HG03354 (cell line): ENCODE measurements around the gene C2orf74.
"Not testable (repeated sequence)": the region's sequence is repeated elsewhere in the genome, so short reads cannot be mapped to it uniquely, and the experiment has no call there.

Experiments
- ATAC-seq: cut with Tn5 transposase; IDR thresholded peaks from one replicate; pipeline ENCODE4 v1.9.1; 2021; ENCODE audit warnings: mild to moderate bottlenecking; ENCODE audit not compliant: unreplicated experiment, poor library complexity, severe bottlenecking

C2orf74 gene

DNA sequence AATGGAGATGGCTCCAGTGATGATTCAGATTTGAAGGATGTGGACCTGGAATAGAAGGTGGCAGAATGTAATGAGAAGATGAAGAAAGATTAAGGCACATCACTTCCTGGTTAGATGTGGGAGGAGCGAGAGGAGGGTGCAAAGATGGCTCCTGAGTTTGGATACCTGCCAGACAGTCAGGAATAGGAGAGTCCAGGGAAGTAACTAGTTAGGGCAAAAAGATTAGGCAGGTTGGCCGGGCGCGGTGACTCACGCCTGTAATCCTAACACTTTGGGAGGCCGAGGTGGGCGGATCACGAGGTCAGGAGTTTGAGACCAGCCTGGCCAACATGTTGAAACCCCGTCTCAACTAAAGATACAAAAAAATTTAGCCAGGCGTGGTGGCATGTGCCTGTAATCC is 5.6 kb downstream of the C2orf74 start:
- ATAC-seq: no peak

DNA sequence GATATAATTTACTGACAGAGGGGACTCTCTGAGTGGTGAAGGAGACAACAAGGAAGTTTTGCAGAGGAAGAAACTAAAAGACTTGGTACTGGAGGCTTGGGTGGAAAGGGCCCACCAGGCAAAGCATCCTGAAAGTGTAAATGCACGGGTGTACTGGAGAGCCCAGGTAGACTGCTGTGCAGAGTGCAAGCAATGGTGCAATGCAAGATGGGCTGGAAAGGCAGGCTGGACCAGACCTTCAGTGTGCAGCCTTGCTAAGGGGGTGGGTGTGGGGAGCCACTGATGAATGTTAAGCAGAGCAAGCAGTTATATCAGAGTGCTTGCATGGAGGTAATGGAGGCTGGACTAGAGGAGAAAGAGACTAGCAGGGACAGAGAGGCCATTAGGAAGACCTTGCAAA is 10.7 kb downstream of the C2orf74 start:
- ATAC-seq: no peak

DNA sequence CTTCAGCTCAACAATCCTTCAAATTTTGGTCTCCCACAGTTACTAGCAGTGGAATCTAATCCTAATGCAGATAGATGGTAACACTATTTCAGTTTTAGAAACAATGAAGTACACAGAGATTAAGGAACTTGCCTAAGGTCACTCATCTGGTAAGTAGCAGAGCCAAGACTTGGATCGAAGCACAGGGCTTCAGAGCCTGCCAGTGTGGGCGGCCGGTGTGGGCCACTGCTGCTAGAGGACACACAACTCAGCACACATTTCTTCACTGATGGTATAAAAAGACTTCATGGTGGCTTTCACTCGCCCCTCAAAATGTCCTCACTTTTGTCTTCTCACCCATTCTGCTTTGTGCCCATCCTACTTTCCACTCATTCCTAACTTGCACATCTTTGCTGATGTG is 11.1 kb downstream of the C2orf74 start:
- no peak for ATAC-seq

DNA sequence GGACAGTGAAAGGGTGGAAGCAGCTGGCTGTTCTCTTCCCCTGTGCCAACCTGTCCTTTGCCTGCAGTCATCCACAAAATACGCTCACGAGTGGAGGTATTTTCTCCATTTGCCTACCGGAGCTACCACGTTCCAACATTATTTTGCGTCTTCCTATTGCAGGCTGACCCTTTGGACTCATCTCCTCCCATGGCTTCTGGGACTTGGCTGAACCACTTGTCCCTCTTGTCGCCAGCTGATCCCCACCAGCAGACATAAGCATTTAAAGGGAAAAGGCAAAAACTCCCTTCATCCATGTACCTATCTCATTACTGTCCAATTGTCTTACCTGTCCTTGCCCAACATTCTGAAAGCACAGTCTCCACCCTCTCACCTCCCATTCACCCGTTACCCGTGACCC is 13.0 kb downstream of the C2orf74 start:
- no peak for ATAC-seq

DNA sequence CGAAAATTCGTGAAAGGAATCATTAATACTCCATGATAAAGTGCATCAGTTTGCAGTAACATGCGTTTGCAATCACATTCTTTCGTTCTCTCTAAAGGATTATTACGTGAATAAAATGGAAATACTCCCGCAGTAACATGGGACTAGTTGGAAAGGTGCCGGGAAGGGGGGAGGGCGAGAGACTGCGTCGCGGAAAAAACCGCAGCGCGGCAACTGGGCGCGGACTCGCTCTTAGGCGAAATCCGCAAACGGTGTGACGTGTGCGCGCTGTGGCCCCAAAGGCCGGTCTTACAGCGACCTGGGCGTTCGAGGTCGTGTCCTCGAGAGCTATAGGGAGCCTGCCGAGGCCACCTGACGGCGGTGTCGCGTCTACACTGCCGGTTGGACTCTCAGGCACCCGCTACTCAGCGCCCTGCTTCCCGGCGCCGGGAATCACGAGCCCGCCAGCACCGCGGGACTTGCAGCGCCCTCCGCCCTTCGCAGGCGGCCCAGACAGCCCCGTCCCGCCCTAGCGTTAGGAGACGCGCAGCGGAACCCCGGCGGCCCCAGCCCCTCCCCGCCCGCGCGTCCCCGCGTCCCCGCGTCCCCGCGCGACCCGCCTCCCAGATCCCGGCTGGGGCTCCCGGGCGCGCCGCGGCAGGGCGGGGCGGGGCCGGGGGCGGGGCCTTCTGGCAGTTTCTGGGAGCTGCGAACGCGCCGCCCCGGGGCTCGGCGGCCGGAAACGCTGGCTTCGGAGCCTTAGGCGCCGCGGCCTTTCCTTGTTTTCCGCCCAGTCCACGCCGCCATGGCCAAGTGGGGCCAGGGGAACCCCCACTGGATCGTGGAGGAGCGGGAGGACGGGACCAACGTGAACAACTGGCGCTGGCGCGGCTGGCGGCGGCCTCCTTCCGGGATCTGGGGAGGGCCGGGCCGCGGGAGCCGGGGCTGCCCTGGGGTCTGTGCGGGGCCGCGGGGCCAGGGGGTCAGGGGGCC is 15.1 kb downstream of the C2orf74 start:
- peak; percentile 82 for ATAC-seq

DNA sequence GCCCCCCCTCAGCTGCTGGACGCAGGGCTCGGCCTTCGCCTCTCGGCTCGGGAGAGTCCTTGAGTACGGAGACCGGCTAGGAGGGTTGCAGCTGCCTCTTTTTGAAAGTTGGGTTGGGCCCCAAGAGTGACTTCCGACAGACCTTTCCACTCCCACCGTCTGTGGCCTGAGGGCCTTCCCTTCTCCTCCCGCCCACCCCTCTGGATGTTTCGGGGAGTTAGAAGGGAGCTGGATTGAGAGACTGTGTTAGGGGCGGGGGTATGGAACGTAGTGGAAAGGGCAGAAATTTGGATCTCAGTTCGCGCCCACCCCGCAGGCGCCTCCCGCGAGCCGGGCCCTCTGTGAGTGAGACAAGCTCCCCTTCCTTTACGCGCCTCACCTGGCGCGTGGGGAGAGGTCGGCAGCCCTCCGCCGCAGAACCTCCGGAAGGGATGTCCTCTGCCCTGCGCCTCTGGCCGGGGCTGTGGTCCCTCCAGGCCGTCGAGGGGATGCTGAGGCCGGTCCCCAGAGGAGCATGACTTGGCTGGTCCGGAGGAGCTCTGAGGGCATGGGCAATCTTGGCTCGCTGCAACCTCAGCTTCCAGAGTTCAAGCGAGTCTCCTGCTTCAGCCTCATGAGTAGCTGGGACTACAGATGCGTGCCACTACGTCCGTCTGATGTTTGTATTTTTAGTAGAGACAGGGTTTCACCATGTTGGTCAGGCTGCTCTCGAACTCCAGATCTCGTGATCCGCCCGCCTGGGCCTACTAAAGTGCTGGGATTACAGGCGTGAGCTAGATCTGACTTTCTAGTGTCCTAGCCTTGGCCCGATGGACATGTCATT is 15.9 kb downstream of the C2orf74 start:
- ATAC-seq: peak; percentile 37

DNA sequence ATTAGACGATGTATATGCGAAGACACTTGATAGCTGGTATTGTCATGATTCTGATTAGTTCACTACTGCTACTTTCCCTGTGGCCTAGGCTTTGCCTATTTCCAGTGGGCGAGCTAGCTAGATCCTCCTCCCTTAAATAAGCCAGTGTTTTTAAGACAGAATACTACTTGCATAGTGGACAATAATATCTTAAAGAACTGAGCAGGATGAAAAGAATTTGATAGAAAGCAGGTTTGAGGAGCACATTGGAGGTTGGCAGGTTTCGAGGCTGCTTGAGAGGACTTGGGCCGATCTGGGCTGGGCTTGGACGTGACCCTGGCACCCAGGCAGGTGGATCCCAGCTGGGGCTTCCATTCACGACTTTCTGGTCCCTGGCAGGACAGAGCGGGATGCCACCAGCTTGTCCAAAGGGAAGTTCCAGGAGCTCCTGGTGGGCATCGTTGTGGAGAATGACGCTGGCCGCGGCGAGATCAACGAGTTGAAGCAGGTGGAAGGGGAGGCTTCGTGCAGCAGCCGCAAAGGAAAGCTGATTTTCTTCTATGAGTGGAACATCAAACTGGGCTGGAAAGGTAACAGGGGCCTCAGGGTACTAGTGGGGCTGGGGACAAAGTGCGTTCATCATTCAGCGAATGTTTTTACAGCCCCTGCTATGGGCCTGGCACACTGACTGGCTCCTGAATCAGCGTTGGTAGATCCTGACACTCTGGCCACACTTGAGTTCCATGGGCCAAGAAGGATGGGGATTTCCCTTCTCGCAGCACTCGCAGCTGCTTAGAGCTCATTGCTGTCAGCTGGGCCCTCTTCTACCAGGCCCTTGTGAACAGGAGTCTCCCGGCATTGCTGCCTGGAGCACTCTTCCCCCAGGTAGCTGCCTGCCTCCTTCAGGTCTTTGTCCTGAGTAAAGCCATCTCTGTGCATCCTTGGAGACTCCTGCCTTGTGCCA is 16.9 kb downstream of the C2orf74 start:
- peak; percentile 31 for ATAC-seq

DNA sequence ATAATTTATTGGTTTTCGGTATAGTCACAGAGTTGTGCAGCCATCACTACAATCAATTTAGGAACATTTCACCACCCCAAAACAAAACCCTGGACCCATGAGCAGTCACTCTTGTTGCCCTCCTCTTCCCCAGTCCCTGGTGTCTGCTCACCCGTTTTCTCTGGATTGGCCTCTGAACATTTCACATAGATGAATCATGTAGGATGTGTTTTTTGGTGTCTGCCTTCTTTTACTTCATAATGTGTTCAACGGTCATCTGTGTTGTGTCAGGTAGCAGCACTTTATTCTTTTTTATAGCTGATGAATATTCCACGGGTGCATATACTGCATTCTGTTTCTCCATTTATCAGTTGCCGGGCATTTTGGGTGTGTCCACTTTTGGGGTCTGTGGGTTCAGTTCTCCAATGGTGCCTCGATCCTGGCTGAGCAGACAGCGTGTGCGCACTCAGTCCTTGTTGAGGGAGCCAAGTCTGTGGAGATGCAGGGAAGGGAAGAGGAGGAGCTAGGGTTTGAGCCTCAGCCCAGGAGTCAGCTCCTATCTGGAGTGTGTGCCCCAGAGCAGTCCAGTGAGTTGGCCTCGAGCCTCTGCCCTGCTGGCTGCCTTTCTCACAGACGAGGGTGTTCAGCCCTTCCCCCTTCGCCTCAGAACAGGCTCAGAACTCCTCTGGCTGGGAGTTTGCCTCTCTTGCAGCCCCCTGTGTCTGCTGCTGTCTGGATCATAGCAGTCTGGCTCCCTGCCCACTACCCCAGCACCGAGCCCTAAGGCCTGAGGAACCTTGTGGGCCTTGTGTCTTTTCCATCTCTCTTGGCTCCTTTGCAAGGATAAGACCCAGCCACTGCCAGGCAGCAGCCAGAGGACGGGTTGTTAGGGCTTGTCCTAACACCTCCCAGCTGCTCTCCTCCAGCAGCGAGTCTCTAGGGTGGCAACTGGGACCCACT is 18.0 kb downstream of the C2orf74 start:
- no peak for ATAC-seq

DNA sequence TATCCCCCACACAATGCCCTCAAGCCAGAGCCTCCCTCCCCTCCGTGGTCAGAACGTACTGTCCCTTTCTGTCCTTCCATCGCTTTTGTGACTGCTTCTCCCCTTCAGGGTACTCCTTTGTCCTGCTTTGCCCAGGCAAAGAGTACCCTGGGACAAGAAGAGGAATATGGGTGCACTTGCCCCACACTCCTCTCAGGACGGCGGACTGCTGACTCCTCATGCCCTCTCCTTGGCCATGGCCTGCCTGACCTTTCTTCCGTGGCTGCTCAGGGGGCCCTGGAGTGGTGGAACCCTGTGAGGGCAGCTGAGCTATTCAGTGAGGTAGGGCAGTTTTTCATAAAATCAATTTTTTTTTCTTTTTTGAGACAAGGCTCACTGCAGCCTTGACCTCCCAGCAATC is 18.7 kb downstream of the C2orf74 start:
- ATAC-seq: no peak

DNA sequence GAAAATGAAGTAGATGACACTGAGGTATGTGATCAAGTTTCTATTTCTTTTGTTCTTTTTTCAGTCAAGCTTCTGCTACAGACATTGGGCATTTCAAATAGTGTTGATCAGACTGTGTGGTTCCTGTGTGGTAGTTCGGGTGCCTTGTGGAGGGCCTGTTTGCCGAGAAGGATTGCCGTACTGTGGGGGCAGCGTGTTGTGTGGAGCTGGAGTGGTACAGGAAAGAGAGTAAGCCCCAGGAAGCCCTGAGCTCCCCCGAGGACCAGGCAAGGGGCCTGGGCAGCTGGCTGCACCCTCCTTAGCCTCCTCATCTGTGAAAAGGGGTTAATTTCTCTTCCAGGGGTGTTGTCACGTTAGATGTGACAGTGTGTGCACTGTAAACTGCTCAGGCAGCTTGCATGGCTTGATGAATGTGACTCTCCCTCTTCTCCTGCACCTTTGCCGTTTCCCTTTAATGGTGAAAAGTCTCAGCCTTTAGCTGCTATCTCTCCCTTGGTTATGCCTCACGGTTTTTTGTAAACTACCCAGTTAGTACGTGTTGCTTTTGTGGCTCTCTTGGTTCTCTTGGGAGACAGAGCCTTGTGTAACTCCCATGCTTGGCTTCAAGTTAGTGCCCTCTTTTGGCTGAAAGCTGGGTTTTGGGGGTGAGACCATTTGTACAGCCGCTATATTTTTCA is 19.5 kb downstream of the C2orf74 start:
- ATAC-seq: no peak

DNA sequence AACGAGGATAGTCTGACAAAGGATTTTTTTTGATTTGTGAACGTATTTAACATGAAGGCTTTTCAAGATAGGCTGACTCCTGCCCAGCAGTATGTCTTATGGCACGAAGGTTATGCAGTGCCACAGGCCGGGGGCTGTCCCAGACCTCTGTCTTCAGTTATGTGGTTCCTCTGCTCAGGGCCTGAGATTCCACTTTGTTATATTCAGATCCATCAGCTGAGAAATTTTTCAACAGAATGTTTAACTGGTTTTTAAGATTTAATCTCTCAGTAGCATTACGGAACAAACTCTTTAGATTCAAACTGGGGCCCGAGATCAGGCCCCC is 20.0 kb downstream of the C2orf74 start:
- no peak for ATAC-seq

DNA sequence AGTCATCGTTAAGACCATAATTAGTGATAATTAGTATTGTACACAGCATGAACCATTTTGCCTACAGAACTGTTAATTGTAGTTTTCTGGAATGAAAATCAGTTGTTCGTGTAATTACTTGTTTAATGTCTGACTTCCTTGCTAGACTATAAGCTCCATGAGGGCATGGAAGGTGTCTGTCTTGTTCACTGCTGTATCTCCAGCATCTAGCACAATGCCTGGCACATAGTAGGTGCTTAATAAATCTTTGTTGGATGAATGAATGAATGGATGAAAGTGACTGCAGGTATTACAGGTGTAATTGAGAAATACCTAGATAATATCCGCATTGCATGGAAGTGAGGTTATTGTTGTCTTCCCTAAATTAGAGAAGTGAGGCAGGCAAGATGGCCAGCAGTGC is 21.8 kb downstream of the C2orf74 start:
- ATAC-seq: no peak

DNA sequence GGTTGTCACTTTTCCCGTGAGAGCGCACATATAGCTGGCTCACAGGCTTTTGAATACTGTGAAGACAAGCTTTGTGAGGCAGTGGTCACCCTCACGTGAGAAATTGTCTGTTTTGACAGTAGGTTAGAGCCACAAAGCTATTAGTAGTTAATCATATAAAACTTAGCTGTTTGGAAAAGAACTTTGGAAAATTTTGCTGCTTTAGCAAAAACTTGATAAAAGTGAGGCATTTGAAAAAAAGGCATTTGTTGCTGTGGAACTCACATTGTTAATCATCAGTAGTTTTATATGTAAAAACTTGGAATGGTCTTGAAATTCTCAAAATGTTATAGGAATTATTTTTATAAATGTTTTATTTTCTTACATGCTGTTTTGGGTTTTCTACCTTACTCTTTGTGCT is 22.3 kb downstream of the C2orf74 start:
- ATAC-seq: no peak

DNA sequence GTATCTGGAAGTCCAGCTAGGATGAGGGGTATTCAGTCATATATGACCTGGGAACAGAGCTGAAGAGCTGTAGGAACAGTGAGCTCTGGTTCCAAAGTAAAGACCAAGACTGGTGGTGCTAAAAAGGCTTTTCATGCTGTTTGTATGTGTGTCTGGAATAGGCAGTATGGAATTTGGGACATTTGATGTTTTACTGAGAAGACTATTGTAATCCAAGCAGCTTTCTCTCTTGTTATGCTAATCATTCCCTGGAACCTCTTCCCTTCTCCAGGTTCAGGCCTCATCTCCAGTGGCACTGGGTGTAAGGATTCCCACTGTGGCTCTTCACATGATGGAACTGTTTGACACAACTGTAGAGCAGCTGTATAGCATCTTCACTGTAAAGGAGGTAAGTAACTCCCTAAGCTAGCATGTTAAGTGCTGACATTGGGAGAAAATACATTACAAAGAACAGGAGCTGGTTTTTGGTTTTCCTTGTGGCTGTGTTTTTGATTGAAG is 23.3 kb downstream of the C2orf74 start:
- ATAC-seq: no peak

DNA sequence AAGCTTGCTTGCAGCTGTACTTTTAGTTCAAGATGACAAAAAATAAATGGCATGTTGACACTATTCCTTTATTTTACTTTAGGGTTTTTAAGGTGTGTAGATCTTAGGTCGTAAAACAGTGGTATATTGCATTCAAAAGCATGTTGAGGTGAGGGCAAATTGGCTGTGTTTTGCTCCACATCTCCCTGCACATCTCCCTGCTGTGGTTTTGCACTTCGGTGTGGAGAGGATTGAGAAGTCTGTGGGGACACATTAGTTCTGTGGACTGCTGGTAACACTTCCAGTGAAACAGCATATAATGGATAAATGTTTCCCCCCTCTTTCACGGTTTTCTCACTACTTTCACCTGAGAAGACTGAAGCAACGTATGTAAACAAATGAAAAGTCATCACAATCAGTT is 25.1 kb downstream of the C2orf74 start:
- no peak for ATAC-seq

DNA sequence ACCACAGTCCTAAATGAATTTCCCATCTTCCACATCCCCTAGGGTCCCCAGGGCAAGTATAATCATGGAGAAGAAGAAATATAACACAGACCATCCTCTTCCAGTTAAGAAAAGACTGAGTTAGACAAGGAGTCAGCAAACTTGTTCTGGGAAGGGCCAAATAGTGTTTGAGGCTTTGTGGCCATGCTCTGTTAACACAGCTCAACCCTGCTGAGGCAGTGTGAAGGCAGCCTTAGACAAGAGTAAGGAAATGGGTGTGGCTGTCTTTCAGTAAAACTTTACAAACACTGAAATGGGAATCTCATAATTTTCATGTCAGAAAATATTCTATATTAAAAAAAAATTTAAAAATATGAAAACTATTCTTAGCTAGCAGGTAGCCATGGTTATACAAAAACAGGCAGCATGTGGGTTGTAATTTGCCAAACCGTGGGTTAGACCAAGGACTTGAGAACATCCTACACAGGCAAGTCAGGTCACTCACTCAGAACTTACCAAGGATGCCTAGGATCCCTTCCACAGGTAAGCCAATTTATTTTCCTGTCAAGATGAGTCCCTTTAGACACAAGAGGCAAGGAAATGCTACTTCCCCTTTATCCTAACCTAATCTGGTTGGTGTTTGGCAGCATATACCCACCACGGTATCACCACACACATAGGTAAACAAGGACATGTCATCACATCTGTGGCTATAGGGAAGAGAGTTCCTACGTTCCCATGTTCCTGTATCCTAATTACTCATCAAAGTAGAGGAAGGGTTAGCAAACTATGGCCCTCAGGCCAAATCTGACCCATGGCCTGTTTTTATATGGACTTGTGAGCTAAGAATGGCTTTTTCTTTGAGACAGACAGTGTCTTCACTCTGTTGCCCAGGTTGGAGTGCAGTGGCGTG is 31.9 kb downstream of the C2orf74 start:
- ATAC-seq: no peak

DNA sequence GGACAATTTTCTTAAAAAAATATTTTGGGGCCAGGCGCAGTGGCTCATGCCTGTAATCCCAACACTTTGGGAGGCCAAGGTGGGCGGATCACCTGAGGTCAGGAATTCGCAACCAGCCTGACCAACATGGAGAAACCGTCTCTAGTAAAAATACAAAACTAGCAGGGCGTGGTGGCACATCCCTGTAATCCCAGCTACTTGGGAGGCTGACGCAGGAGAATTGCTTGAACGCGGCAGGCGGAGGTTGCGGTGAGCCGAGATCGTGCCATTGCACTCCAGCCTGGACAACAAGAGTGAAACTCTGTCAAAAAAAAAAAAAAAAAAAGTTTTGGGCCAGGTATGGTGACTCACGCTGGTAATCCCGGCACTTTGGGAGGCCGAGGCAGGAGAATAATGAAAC is 32.7 kb downstream of the C2orf74 start:
- ATAC-seq: not testable (repeated sequence)
